ENCODE data around the gene WNT3A.
"Not testable (repeated sequence)": the region's sequence is repeated elsewhere in the genome, so short reads cannot be mapped to it uniquely, and the experiment has no call there.

Gene WNT3A

GRCh38 chr1:228013131-228013934, 6.5 kb downstream of the WNT3A start:
- DNase-seq = no peak

- DNase-seq = peak; percentile 0 to 19
Measured at GRCh38 chr1:228013935-228014930, 7.4 kb downstream of the WNT3A start.

- DNase-seq = no peak
Measured at GRCh38 chr1:228015276-228016180, 8.7 kb downstream of the WNT3A start.

- DNase-seq = no peak
Measured at GRCh38 chr1:228016181-228016510, 9.3 kb downstream of the WNT3A start.

- no peak for DNase-seq
Measured at GRCh38 chr1:228016653-228017355, 10.0 kb downstream of the WNT3A start.

GRCh38 chr1:228017356-228018124, 10.7 kb downstream of the WNT3A start:
- no peak for DNase-seq

GRCh38 chr1:228018125-228018398, 11.3 kb downstream of the WNT3A start:
- no peak for DNase-seq

- no peak for DNase-seq
Measured at GRCh38 chr1:228018961-228019721, 12.3 kb downstream of the WNT3A start.

- DNase-seq = not testable (repeated sequence)
Measured at GRCh38 chr1:228019722-228020083, 12.9 kb downstream of the WNT3A start.

- DNase-seq = no peak
Measured at GRCh38 chr1:228020686-228021354, 14.0 kb downstream of the WNT3A start.

GRCh38 chr1:228021355-228022030, 14.7 kb downstream of the WNT3A start:
- DNase-seq = no peak

GRCh38 chr1:228022571-228023293, 15.9 kb downstream of the WNT3A start:
- no peak for DNase-seq

GRCh38 chr1:228023294-228023639, 16.5 kb downstream of the WNT3A start:
- no peak for DNase-seq

- DNase-seq = no peak
Measured at GRCh38 chr1:228029281-228029680, 22.5 kb downstream of the WNT3A start.

- no peak for DNase-seq
Measured at GRCh38 chr1:228030451-228031201, 23.8 kb downstream of the WNT3A start.

- DNase-seq = no peak
Measured at GRCh38 chr1:228031276-228031995, 24.6 kb downstream of the WNT3A start.

- DNase-seq = no peak
Measured at GRCh38 chr1:228032041-228032440, 25.2 kb downstream of the WNT3A start.

GRCh38 chr1:228033376-228033775, 26.6 kb downstream of the WNT3A start:
- no peak for DNase-seq

All from hippocampal formation (tissue), 2 donors.